Tibial artery (tissue), 4 donors: ENCODE data around the gene SPAST.
A peak's percentile ranks its signal among the peaks of the same experiment; 100 is the strongest.
"Not testable (repeated sequence)": the region's sequence is repeated elsewhere in the genome, so short reads cannot be mapped to it uniquely, and the experiment has no call there.

Source experiments
- DNase-seq, 2 donors: peaks; one replicate each; pipeline ENCODE4 v3.0.0-alpha.2; 2019
- H3K27ac ChIP-seq, 2 donors: fragments of 200-600 bp; sonication (generic) in 1 of 2; 1 replicate in 1 of 2; 2 replicates in 1 of 2; pipeline ENCODE4 v1.5.1; 2018 to 2019; ENCODE audit warnings: mild to moderate bottlenecking in 1 of 2
- H3K27me3 ChIP-seq, 2 donors: fragments of 200-600 bp; sonication (generic) in 1 of 2; one replicate each; pipeline versions ENCODE4 v1.5.1 to v1.6.0; 2016 to 2019
- H3K36me3 ChIP-seq, 3 donors: fragments of 200-600 bp; sonication (generic) in 2 of 3; one replicate each; pipeline ENCODE4 v1.5.1; 2016 to 2019; ENCODE audit warnings: mild to moderate bottlenecking in 2 of 3
- H3K4me1 ChIP-seq, 4 donors: fragments of 200-600 bp; sonication (generic) in 2 of 4; 1 replicate in 3 of 4; 2 replicates in 1 of 4; pipeline ENCODE4 v1.5.1; 2016 to 2019
- H3K4me3 ChIP-seq, 2 donors: fragments of 200-600 bp; sonication (generic) in 1 of 2; 1 replicate in 1 of 2; 2 replicates in 1 of 2; pipeline ENCODE4 v1.5.1; 2018 to 2019; ENCODE audit warnings: mild to moderate bottlenecking in 2 of 2
- H3K9me3 ChIP-seq, 3 donors: fragments of 200-600 bp; sonication (generic) in 1 of 3; one replicate each; pipeline ENCODE4 v1.5.1; 2016 to 2019
- intact Hi-C: fragments of 100-400 bp; cut with DNase I; formaldehyde crosslinking; loops from one replicate; pipeline ENCODE4 v1.15.0; 2023; ENCODE audit warnings: low total_unique reads
- TF ChIP-seq, protein P1 (sequence below), 2 experiments: fragments of 200-600 bp in 1 of 2; fragments of 450-650 bp in 1 of 2; IDR thresholded peaks; one replicate each; pipeline ENCODE4 v1.5.1; 2017 to 2019; ENCODE audit warnings: antibody characterized with exemption in 2 of 2, mild to moderate bottlenecking in 1 of 2, moderate library complexity in 1 of 2

The SPAST gene

GRCh38 chr2:32135409-32135808, 72.1 kb downstream of the SPAST start:
- H3K4me3 ChIP-seq: no peak overlapping the region
- intact Hi-C loops: no loop called here
- no peak for DNase-seq
- H3K27ac ChIP-seq: no peak overlapping the region
- no peaks in the 10 kb centered on the region for H3K9me3 ChIP-seq
- TF ChIP-seq, protein P1, sequence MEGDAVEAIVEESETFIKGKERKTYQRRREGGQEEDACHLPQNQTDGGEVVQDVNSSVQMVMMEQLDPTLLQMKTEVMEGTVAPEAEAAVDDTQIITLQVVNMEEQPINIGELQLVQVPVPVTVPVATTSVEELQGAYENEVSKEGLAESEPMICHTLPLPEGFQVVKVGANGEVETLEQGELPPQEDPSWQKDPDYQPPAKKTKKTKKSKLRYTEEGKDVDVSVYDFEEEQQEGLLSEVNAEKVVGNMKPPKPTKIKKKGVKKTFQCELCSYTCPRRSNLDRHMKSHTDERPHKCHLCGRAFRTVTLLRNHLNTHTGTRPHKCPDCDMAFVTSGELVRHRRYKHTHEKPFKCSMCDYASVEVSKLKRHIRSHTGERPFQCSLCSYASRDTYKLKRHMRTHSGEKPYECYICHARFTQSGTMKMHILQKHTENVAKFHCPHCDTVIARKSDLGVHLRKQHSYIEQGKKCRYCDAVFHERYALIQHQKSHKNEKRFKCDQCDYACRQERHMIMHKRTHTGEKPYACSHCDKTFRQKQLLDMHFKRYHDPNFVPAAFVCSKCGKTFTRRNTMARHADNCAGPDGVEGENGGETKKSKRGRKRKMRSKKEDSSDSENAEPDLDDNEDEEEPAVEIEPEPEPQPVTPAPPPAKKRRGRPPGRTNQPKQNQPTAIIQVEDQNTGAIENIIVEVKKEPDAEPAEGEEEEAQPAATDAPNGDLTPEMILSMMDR (IDR thresholded peaks at IDR 0.05): peak in 1 of 2 experiments; percentile 17
- no peaks in the 10 kb centered on the region for H3K4me1 ChIP-seq
- peaks cover 9 to 61% (median 34%) of the 10 kb centered on the region in 3 donors for H3K36me3 ChIP-seq
- no peaks in the 10 kb centered on the region for H3K27me3 ChIP-seq

GRCh38 chr2:32136097-32136496, 72.7 kb downstream of the SPAST start:
- Histone ChIP-seq H3K36me3 (peaks cover 9 to 56% (median 34%) of the 10 kb centered on the region in 3 donors), H3K4me3 (no peak overlapping the region), H3K27ac (no peak overlapping the region), H3K9me3 (no peaks in the 10 kb centered on the region), H3K27me3 (no peaks in the 10 kb centered on the region), H3K4me1 (no peaks in the 10 kb centered on the region)
- TF ChIP-seq, protein P1 (IDR thresholded peaks at IDR 0.05): no peak
- no peak for DNase-seq
- intact Hi-C loops: no loop called here

DNA sequence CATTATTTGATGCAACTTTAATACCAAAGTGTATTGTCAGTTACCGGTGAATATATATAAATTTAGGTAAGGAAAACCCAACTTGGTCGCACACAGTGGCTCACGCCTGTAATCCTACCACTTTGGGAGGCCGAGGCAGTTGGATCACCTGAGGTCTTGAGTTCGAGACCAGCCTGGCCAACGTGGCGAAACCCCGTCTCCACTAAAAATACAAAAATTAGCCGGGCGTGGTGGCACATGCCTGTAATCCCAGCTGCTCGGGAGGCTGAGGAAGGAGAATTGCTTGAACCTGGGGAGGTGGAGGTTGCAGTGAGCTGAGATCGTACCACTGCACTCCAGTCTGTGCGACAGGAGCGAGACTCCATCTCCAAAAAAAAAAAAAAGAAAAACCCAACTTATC, 88.2 kb downstream of the SPAST start:
- H3K4me1 ChIP-seq, intact Hi-C loops: not testable (repeated sequence)

DNA sequence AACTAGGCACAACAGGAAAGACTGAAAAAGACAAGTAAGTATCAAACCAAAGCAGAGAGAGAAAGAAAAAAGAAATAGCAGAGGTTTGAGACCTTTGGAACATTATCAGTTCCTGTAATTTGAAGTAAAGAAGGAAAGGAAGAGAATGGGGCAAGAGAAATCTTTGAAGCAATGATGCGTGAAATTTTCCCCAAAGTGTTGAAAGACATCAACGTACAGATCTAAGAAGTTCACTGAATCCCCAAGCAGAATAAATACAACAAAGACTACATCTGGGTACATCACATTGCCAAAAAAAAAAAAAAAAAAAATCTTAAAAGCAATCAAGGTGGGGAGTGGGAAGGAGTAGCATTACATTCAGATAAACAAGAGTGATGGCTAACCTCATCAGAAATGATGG, 96.3 kb downstream of the SPAST start:
- DNase-seq: no peak
- Histone ChIP-seq H3K27ac (no peak overlapping the region), H3K36me3 (peaks cover 7 to 9% (median 7%) of the 10 kb centered on the region in 3 donors), H3K4me3 (no peak overlapping the region), H3K4me1 (peaks cover 0 to 2% (median 0%) of the 10 kb centered on the region in 4 donors), H3K27me3 (no peaks in the 10 kb centered on the region), H3K9me3 (no peaks in the 10 kb centered on the region)
- intact Hi-C loops: loop anchor here (10.0 kb wide), 1 partner anchor 125 kb away; the partner anchor contains the start of gene DPY30
- TF ChIP-seq, protein P1 (IDR thresholded peaks at IDR 0.05): no peak

More for the DNA sequence above, 88.2 kb downstream of the SPAST start:
- H3K9me3 ChIP-seq, H3K27me3 ChIP-seq, H3K4me3 ChIP-seq, H3K27ac ChIP-seq, DNase-seq: not testable (repeated sequence)
- peaks cover 18 to 50% (median 27%) of the 10 kb centered on the region in 3 donors for H3K36me3 ChIP-seq

DNA sequence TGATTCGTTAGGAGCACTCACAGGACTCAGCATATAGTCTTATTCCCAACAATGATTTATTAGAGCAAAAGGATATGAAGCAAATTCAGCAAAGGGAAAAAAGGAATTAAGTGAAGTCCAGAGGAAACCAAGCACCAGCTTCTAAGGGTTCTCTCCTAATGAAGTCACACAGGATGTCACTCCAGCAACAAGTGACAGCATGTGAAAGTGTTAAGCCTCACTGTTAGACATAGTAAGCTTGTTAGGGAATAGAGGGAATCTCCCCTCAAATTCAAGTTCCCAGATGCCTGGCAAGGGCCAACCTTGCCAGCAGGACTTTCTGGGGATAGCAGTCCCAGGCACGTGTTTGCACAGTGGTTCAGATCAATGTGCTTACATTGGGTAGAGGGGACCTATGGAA, 97.9 kb downstream of the SPAST start:
- intact Hi-C loops: loop anchor here (10.0 kb wide), 1 partner anchor 126 kb away; the partner anchor contains the start of gene DPY30
- DNase-seq: no peak
- TF ChIP-seq, protein P1 (IDR thresholded peaks at IDR 0.05): no peak
- no peak overlapping the region for H3K27ac ChIP-seq
- H3K27me3 ChIP-seq: no peaks in the 10 kb centered on the region
- H3K4me3 ChIP-seq: no peak overlapping the region
- H3K4me1 ChIP-seq: peaks cover 0 to 7% (median under 1%) of the 10 kb centered on the region in 4 donors
- peaks cover 0 to 2% (median 0%) of the 10 kb centered on the region in 3 donors for H3K36me3 ChIP-seq
- H3K9me3 ChIP-seq: no peaks in the 10 kb centered on the region

- H3K27me3 ChIP-seq, H3K4me3 ChIP-seq, H3K9me3 ChIP-seq, H3K36me3 ChIP-seq, DNase-seq, H3K27ac ChIP-seq: not testable (repeated sequence)
- intact Hi-C loops: loop anchor here (10.0 kb wide), 1 partner anchor 129 kb away; the partner anchor contains the start of gene DPY30
- peaks cover 0 to 19% (median 9%) of the 10 kb centered on the region in 4 donors for H3K4me1 ChIP-seq
Measured at GRCh38 chr2:32164254-32164653, 100.9 kb downstream of the SPAST start.

DNA sequence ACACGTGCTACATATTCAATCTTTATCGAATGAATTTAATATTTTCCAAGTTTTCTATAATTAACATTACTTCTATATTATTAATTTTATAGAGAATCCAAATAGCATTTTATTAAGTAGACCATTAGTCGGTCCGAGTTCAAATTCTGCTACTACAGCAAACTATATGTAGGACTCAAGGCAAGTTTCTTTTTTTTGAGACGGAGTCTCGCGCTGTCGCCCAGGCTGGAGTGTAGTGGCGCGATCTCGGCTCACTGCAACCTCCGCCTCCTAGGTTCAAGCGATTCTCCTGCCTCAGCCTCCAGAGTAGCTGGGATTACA, 101.6 kb downstream of the SPAST start:
- peak overlapping the region; percentile 65 to 88 for H3K4me3 ChIP-seq
- not testable (repeated sequence) for H3K36me3 ChIP-seq, H3K27me3 ChIP-seq, H3K9me3 ChIP-seq, DNase-seq
- H3K27ac ChIP-seq: peak overlapping the region; percentile 88 to 92
- H3K4me1 ChIP-seq: peaks cover 0 to 19% (median 9%) of the 10 kb centered on the region in 4 donors
- intact Hi-C loops: loop anchor here (10.0 kb wide), 1 partner anchor 130 kb away; the partner anchor contains the start of gene DPY30
